H9 (cell line): ENCODE data around the gene ZNF480. TPM values are rescaled to one million over a fixed set of nuclear protein-coding genes. Genes with fewer than 3 reads are reported as not detected.
"Not testable (repeated sequence)": the region's sequence is repeated elsewhere in the genome, so short reads cannot be mapped to it uniquely, and the experiment has no call there.

ENCODE experiments used
- DNase-seq: peaks from one replicate; pipeline ENCODE4 v3.0.0-alpha.2; 2017
- H2AFZ ChIP-seq: one replicate; pipeline ENCODE4 v1.6.1; 2013; ENCODE audit warnings: mild to moderate bottlenecking, low read length, control low read depth, moderate library complexity
- H2AK5ac ChIP-seq: 2 replicates; pipeline ENCODE4 v1.6.1; 2013; ENCODE audit warnings: low read length, control low read depth, mixed read lengths; ENCODE audit not compliant: insufficient read length
- H2BK120ac ChIP-seq: one replicate; pipeline ENCODE4 v1.6.1; 2013; ENCODE audit warnings: low read depth, mild to moderate bottlenecking, low read length, control low read depth, inconsistent platforms; ENCODE audit not compliant: poor library complexity, severe bottlenecking
- H2BK12ac ChIP-seq: 2 replicates; pipeline ENCODE4 v1.6.1; 2013; ENCODE audit warnings: low read length, control low read depth, mixed read lengths, low read depth; ENCODE audit not compliant: insufficient read length
- H2BK15ac ChIP-seq: 2 replicates; pipeline ENCODE4 v1.6.1; 2013; ENCODE audit warnings: low read depth, low read length, control low read depth
- H2BK20ac ChIP-seq: one replicate; pipeline ENCODE4 v1.6.1; 2013; ENCODE audit warnings: low read depth, mild to moderate bottlenecking, low read length, control low read depth, inconsistent platforms; ENCODE audit not compliant: poor library complexity, severe bottlenecking
- H2BK5ac ChIP-seq: 2 replicates; pipeline ENCODE4 v1.6.1; 2013; ENCODE audit warnings: low read length, control low read depth, mixed read lengths; ENCODE audit not compliant: insufficient read length
- H3K14ac ChIP-seq: 2 replicates; pipeline ENCODE4 v1.6.1; 2013; ENCODE audit warnings: low read length, control low read depth; ENCODE audit not compliant: insufficient read depth
- H3K18ac ChIP-seq: 2 replicates; pipeline ENCODE4 v1.6.1; 2013; ENCODE audit warnings: low read depth, mild to moderate bottlenecking, mixed read lengths, low read length, control low read depth; ENCODE audit not compliant: insufficient read length
- H3K23ac ChIP-seq: 2 replicates; pipeline ENCODE4 v1.6.1; 2013; ENCODE audit warnings: low read length, control low read depth, mixed read lengths, low read depth; ENCODE audit not compliant: insufficient read length
- H3K23me2 ChIP-seq: 2 replicates; pipeline ENCODE4 v1.6.1; 2013; ENCODE audit warnings: low read depth, mild to moderate bottlenecking, mixed read lengths, low read length, control low read depth; ENCODE audit not compliant: insufficient read length, poor library complexity, severe bottlenecking
- H3K27ac ChIP-seq: 2 replicates; pipeline ENCODE4 v1.5.1; 2013; ENCODE audit warnings: low read length, control low read depth, mixed read lengths, low read depth; ENCODE audit not compliant: insufficient read length
- H3K27me3 ChIP-seq: 2 replicates; pipeline ENCODE4 v1.6.1; 2013; ENCODE audit warnings: low read length, control low read depth, inconsistent platforms; ENCODE audit not compliant: insufficient read depth
- H3K4ac ChIP-seq: 2 replicates; pipeline ENCODE4 v1.6.1; 2013; ENCODE audit warnings: low read depth, mild to moderate bottlenecking, control low read depth, inconsistent platforms, low read length, moderate library complexity
- H3K4me1 ChIP-seq: 2 replicates; pipeline ENCODE4 v1.6.1; 2013; ENCODE audit warnings: low read length, control low read depth, inconsistent platforms; ENCODE audit not compliant: insufficient read depth
- H3K4me2 ChIP-seq: 2 replicates; pipeline ENCODE4 v1.6.1; 2013; ENCODE audit warnings: low read length, control low read depth, mixed read lengths; ENCODE audit not compliant: insufficient read length, insufficient read depth
- H3K56ac ChIP-seq: 2 replicates; pipeline ENCODE4 v1.6.1; 2013; ENCODE audit warnings: low read depth, mild to moderate bottlenecking, mixed read lengths, low read length, control low read depth; ENCODE audit not compliant: insufficient read length
- H3K79me1 ChIP-seq: 2 replicates; pipeline ENCODE4 v1.6.1; 2013; ENCODE audit warnings: low read depth, mild to moderate bottlenecking, moderate library complexity, low read length, control low read depth, inconsistent platforms; ENCODE audit not compliant: insufficient read depth, poor library complexity, severe bottlenecking
- H3K79me2 ChIP-seq: 2 replicates; pipeline ENCODE4 v1.6.1; 2013; ENCODE audit warnings: low read length, control low read depth, inconsistent platforms; ENCODE audit not compliant: insufficient read depth
- H3K9ac ChIP-seq: 2 replicates; pipeline ENCODE4 v1.6.1; 2013; ENCODE audit warnings: low read length, control low read depth, mixed read lengths; ENCODE audit not compliant: insufficient read length; ENCODE audit errors: extremely low read depth
- H3K9me3 ChIP-seq: one replicate; pipeline ENCODE4 v1.6.1; 2013; ENCODE audit warnings: low read depth, low read length, inconsistent platforms; ENCODE audit not compliant: control insufficient read depth
- H3T11ph ChIP-seq: one replicate; pipeline ENCODE4 v1.6.1; 2013; ENCODE audit warnings: mild to moderate bottlenecking, low read length, control low read depth, inconsistent platforms
- H4K20me1 ChIP-seq: one replicate; pipeline ENCODE4 v1.6.1; 2013; ENCODE audit not compliant: control insufficient read depth, insufficient read length, insufficient read depth
- H4K5ac ChIP-seq: 2 replicates; pipeline ENCODE4 v1.6.1; 2013; ENCODE audit warnings: low read depth, mild to moderate bottlenecking, mixed read lengths, low read length, control low read depth; ENCODE audit not compliant: insufficient read length
- H4K8ac ChIP-seq: replicated peaks from 2 replicates; pipeline ENCODE4 v1.6.1; 2013; ENCODE audit warnings: low read length, control low read depth, mixed read lengths, low read depth; ENCODE audit not compliant: insufficient read length
- H4K91ac ChIP-seq: 2 replicates; pipeline ENCODE4 v1.6.1; 2013; ENCODE audit warnings: low read depth, mild to moderate bottlenecking, moderate library complexity, mixed read lengths, low read length, control low read depth; ENCODE audit not compliant: insufficient read length
- H3K27ac Mint-ChIP-seq, 3 experiments: 2 replicates in 2 of 3; 3 replicates in 1 of 3; pipeline ENCODE4 v1.8.0; 2020 to 2021; ENCODE audit warnings: mixed read lengths in 3 of 3, mild to moderate bottlenecking in 1 of 3, moderate library complexity in 1 of 3
- H3K27me3 Mint-ChIP-seq: 2 replicates; pipeline ENCODE4 v1.8.0; 2021; ENCODE audit warnings: low read depth, mild to moderate bottlenecking, moderate library complexity, mixed read lengths
- H3K36me3 Mint-ChIP-seq, 3 experiments: 2 replicates in 2 of 3; 3 replicates in 1 of 3; pipeline ENCODE4 v1.8.0; 2020 to 2021; ENCODE audit warnings: low read depth in 3 of 3, mixed read lengths in 3 of 3; ENCODE audit not compliant: insufficient read depth in 1 of 3
- H3K4me1 Mint-ChIP-seq, 2 experiments: 2 replicates each; pipeline ENCODE4 v1.8.0; 2020; ENCODE audit warnings: mixed read lengths in 2 of 2
- H3K4me3 Mint-ChIP-seq, 2 experiments: 2 replicates in 1 of 2; 3 replicates in 1 of 2; pipeline ENCODE4 v1.8.0; 2020 to 2021; ENCODE audit warnings: mild to moderate bottlenecking in 2 of 2, mixed read lengths in 2 of 2, moderate library complexity in 1 of 2
- H3K9me3 Mint-ChIP-seq, 2 experiments: 2 replicates in 1 of 2; 3 replicates in 1 of 2; pipeline ENCODE4 v1.8.0; 2020; ENCODE audit warnings: mild to moderate bottlenecking in 2 of 2, mixed read lengths in 2 of 2, moderate library complexity in 1 of 2
- WGBS: extraction: QIAGEN DNeasy Blood & Tissue Kit; methylation state at CpG from one replicate; pipeline ENCODE4 v1.1.7; 2013; ENCODE audit warnings: missing lambda C conversion rate, low lambda C conversion rate, mixed read lengths; ENCODE audit not compliant: insufficient read length; ENCODE audit errors: extremely low coverage; 5-methylcytosine and 5-hydroxymethylcytosine counted together
- total RNA-seq: library from RNA; stranded (reverse); gene quantifications from 2 replicates; pipeline ENCODE4 v1.2.1, GENCODE V29; 2021
- TF ChIP-seq, protein P1 (sequence below): fragments of 200-600 bp; sonication (generic); conservative IDR thresholded peaks from 3 replicates; pipeline ENCODE4 v1.8.0; 2021; ENCODE audit warnings: antibody characterized with exemption, mild to moderate bottlenecking

The ZNF480 gene
- total RNA-seq, 1 experiment from 2014 or later: 42.5 TPM

DNA sequence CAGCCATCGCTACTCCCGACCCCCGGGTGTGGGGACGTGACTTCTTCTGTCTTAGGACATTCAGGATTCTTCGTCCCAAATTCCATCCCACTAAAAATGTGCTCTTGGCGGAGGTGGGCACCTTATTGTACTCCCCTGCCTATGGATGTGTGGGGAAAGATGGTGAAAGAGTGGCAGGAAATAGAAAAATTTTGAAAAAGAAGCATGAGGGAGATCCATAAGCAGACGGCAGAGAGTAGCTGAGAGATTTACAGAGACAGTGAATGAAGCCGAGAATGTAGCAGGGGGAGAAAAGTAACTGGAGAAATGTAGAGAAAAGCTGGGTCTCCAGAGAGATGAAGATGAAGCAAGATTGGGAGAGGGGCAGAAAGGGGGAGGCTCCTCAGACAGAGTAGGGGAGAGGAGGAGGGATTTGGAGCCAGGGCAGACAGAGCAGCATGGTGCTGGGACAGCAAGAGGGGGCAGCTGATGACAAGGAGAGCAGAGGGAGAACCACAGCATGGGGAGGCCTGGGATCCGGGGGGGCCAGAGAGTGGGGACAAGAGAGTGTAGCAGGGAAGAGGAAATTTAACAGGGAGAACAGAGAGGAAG lies 39.9 kb downstream of the ZNF480 start:
- H3K4me3 Mint-ChIP-seq: peak overlapping the region; percentile 90 to 95
- peak overlapping the region in 2 of 3 experiments; percentile 92 to 93; a peak in 4 of 7 replicates for H3K27ac Mint-ChIP-seq
- no peak overlapping the region for H2AK5ac ChIP-seq
- no peak overlapping the region for H2BK120ac ChIP-seq
- H3K36me3 Mint-ChIP-seq: peaks cover 9 to 17% (median 14%) of the 10 kb centered on the region in 3 experiments
- peak overlapping the region; percentile 81 for H3K4me2 ChIP-seq
- WGBS: no CpG with 5 or more reads among the region's 9 CpGs
- H4K20me1 ChIP-seq: no peaks in the 10 kb centered on the region
- H3K79me2 ChIP-seq: no peaks in the 10 kb centered on the region
- no peak overlapping the region for H4K91ac ChIP-seq
- no peak overlapping the region; the same call in 1 of the 2 replicates for H3K14ac ChIP-seq
- H3T11ph ChIP-seq: no peak overlapping the region
- H3K9ac ChIP-seq: peak overlapping the region; percentile 79
- H2BK20ac ChIP-seq: no peak overlapping the region
- H3K23ac ChIP-seq: no peak overlapping the region
- H3K27me3 Mint-ChIP-seq: peaks cover 8% of the 10 kb centered on the region
- TF ChIP-seq, protein P1, sequence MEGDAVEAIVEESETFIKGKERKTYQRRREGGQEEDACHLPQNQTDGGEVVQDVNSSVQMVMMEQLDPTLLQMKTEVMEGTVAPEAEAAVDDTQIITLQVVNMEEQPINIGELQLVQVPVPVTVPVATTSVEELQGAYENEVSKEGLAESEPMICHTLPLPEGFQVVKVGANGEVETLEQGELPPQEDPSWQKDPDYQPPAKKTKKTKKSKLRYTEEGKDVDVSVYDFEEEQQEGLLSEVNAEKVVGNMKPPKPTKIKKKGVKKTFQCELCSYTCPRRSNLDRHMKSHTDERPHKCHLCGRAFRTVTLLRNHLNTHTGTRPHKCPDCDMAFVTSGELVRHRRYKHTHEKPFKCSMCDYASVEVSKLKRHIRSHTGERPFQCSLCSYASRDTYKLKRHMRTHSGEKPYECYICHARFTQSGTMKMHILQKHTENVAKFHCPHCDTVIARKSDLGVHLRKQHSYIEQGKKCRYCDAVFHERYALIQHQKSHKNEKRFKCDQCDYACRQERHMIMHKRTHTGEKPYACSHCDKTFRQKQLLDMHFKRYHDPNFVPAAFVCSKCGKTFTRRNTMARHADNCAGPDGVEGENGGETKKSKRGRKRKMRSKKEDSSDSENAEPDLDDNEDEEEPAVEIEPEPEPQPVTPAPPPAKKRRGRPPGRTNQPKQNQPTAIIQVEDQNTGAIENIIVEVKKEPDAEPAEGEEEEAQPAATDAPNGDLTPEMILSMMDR: no peak
- H2BK15ac ChIP-seq: no peak overlapping the region
- H3K9me3 ChIP-seq: peaks cover 14% of the 10 kb centered on the region
- H4K8ac ChIP-seq: no peak overlapping the region
- no peak overlapping the region for H2BK12ac ChIP-seq
- no peak overlapping the region for H3K4ac ChIP-seq
- H3K23me2 ChIP-seq: peaks cover 5% of the 10 kb centered on the region
- DNase-seq: no peak
- H3K27ac ChIP-seq: no peak overlapping the region
- H3K79me1 ChIP-seq: no peaks in the 10 kb centered on the region
- H2BK5ac ChIP-seq: no peak overlapping the region
- H3K56ac ChIP-seq: no peak overlapping the region
- H3K4me1 Mint-ChIP-seq: peaks cover 9% of the 10 kb centered on the region in 2 experiments
- H3K27me3 ChIP-seq: no peaks in the 10 kb centered on the region
- peak overlapping the region; percentile 88 for H3K18ac ChIP-seq
- no peaks in the 10 kb centered on the region for H3K4me1 ChIP-seq
- H2AFZ ChIP-seq: peak overlapping the region; percentile 63
- no peak overlapping the region for H4K5ac ChIP-seq
- peaks cover 22 to 33% of the 10 kb centered on the region in 2 experiments for H3K9me3 Mint-ChIP-seq

DNA sequence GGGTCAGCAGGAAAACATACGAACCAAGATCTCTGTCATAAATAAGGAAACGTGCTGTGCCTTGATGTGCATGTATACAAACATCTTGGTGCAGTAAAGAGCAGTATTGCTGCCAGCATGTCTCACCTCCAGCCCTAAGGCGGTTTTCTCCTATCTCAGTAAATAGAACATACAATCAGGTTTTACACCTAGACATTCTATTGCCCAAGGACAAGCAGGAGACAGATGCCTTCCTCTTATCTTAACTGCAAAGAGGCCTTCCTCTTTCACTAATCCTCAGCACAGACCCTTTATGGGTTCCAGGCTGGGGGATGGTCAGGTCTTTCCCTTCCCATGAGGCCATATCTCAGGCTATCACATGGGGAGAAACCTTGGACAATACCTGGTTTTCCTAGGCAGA lies 42.1 kb downstream of the ZNF480 start:
- H3K27ac Mint-ChIP-seq, H3K4me1 ChIP-seq, H3K9ac ChIP-seq, H3T11ph ChIP-seq, H2BK5ac ChIP-seq, H3K27me3 ChIP-seq, H3K9me3 ChIP-seq, H4K8ac ChIP-seq, H2BK12ac ChIP-seq, H3K27ac ChIP-seq, DNase-seq, H4K5ac ChIP-seq, H3K27me3 Mint-ChIP-seq, H3K23ac ChIP-seq, H3K4ac ChIP-seq, H4K91ac ChIP-seq, H3K18ac ChIP-seq, H3K23me2 ChIP-seq, H3K4me2 ChIP-seq, H2BK15ac ChIP-seq, H4K20me1 ChIP-seq, H3K36me3 Mint-ChIP-seq, H3K79me2 ChIP-seq, H3K79me1 ChIP-seq, H2BK20ac ChIP-seq, H2AFZ ChIP-seq, H3K56ac ChIP-seq, H2BK120ac ChIP-seq, H2AK5ac ChIP-seq, H3K14ac ChIP-seq, H3K4me3 Mint-ChIP-seq: not testable (repeated sequence)
- WGBS: no CpG with 5 or more reads among the region's 3 CpGs
- Mint-ChIP-seq H3K9me3 (peaks cover 4 to 13% of the 10 kb centered on the region in 2 experiments; a peak in 3 of 5 replicates), H3K4me1 (peaks cover 9 to 11% of the 10 kb centered on the region in 2 experiments)
